ENCODE measurements around the gene ZNF423.

Gene ZNF423

GRCh38 chr16:49869731-49870130, 13.8 kb upstream of the ZNF423 start:
- no peak for DNase-seq (ENCODE audit: low read depth)

- DNase-seq (ENCODE audit: low read depth), result no peak
These were observed 12.1 kb upstream of the ZNF423 start for GRCh38 chr16:49867796-49868668.

GRCh38 chr16:49867234-49867633, 11.3 kb upstream of the ZNF423 start:
- no peak for DNase-seq (ENCODE audit: low read depth)

- DNase-seq (ENCODE audit: low read depth), result no peak
These were observed 10.7 kb upstream of the ZNF423 start for GRCh38 chr16:49866595-49867071.

GRCh38 chr16:49862694-49863093, 6.8 kb upstream of the ZNF423 start:
- DNase-seq (ENCODE audit: low read depth), result no peak

GRCh38 chr16:49861299-49861698, 5.4 kb upstream of the ZNF423 start:
- DNase-seq (ENCODE audit: low read depth), result no peak

GRCh38 chr16:49860593-49860992, 4.7 kb upstream of the ZNF423 start:
- no peak for DNase-seq (ENCODE audit: low read depth)

- DNase-seq (ENCODE audit: low read depth), result no peak
These were observed 3.4 kb upstream of the ZNF423 start for GRCh38 chr16:49859125-49859811.

- no peak for DNase-seq (ENCODE audit: low read depth)
These were observed 2.5 kb upstream of the ZNF423 start for GRCh38 chr16:49858200-49859124.

GRCh38 chr16:49857423-49858181, 1.7 kb upstream of the ZNF423 start:
- DNase-seq (ENCODE audit: low read depth), result no peak

GRCh38 chr16:49856672-49857330, 889 bp upstream of the ZNF423 start:
- peak; percentile 59 for DNase-seq (ENCODE audit: low read depth)

- peak; percentile 68 for DNase-seq (ENCODE audit: low read depth)
These were observed 561 bp downstream of the ZNF423 start for GRCh38 chr16:49855280-49855821.

GRCh38 chr16:49854796-49855203, 1.1 kb downstream of the ZNF423 start:
- no peak for DNase-seq (ENCODE audit: low read depth)

GRCh38 chr16:49854188-49854795, 1.6 kb downstream of the ZNF423 start:
- DNase-seq (ENCODE audit: low read depth), result no peak

GRCh38 chr16:49852279-49852678, 3.6 kb downstream of the ZNF423 start:
- no peak for DNase-seq (ENCODE audit: low read depth)

- DNase-seq (ENCODE audit: low read depth), result no peak
These were observed 4.5 kb downstream of the ZNF423 start for GRCh38 chr16:49851468-49851787.

- DNase-seq (ENCODE audit: low read depth), result no peak
These were observed 5.1 kb downstream of the ZNF423 start for GRCh38 chr16:49850558-49851467.

GRCh38 chr16:49849754-49850108, 6.2 kb downstream of the ZNF423 start:
- no peak for DNase-seq (ENCODE audit: low read depth)

- DNase-seq (ENCODE audit: low read depth), result no peak
These were observed 6.7 kb downstream of the ZNF423 start for GRCh38 chr16:49849037-49849753.

Data from stromal cell of bone marrow (primary cell).